HTR-8/SVneo (cell line): ENCODE results near the gene SLC2A14.
"Not testable (repeated sequence)": the region's sequence is repeated elsewhere in the genome, so short reads cannot be mapped to it uniquely, and the experiment has no call there.

ENCODE experiments used
- DNase-seq: peaks from one replicate; pipeline ENCODE4 v3.0.0; 2011; ENCODE audit warnings: low spot score, mixed read lengths; ENCODE audit not compliant: insufficient read length
- FAIRE-seq: peaks from 2 replicates; lab custom pipeline; 2011; peaks lifted over from hg19 to GRCh38; lab: Jason Lieb, UNC

SLC2A14 gene

DNA sequence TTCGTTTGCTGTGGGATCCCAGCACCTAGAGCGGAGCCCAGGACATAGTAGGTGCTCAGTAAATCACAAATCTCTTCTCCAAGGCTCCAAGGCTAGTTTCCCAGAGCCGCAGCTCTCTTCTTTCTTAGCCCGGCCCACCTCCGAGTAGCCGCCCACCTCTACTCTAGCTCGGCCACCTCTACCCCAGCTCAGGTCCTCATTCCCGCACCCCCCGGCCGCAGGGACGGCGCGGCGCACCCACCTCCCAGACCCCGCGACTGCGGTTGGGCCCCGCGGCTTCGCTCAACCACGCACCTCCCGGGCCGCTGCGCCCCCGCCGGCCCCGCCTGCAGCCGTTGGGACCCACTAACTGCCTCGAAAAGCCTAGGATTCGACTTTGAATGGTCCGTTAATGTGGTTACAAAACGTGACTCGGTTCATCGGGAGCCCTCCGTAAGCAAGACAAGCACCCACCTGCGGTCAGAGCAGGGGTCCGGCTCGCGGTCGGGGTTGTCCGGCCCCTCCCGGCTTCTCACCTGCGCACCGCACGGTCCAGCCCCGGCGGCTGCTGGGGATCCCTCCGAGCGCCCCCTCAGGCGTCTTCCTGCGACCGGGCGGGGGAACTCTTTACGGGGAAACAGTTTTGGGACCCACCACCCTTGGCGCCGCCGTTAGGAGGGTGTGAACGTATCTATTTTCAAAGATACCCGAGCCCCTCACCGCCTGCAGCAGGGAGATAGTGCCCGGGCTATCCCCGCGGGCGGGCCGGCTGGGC is at the start of gene SLC2A14:
Gene SLC2A14 (minus strand): TSS at position 350 of the 754 bp plus-strand sequence. CDS start 3,035 bp downstream, outside the sequence.
- no peak for DNase-seq
- peak; percentile 83 for FAIRE-seq

DNA sequence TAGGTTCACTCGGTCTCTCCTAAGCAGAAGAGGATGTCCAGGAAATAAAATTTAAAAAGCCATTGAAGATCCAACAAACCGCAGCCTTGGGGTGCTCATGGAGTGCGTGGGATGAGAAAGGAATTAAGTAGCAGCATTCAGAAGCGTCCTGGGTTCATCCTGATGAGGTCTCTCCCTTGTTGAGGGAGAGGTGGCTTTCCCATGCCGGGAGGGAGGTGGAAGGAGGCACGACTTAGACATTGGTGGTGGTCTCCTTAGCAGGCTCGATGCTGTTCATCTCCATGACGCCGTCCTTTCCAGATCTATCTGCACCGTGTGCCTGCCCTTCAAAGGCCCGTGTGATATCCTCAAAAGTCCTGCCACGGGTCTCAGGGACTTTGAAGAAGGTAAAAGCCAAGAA is 48.5 kb upstream of the SLC2A14 start:
- peak; percentile 96 for FAIRE-seq
- not testable (repeated sequence) for DNase-seq

GRCh38 chr12:7918268-7918590 is 45.5 kb upstream of the SLC2A14 start:
- not testable (repeated sequence) for DNase-seq, FAIRE-seq

- FAIRE-seq, result peak; percentile 89
- no peak for DNase-seq
These were observed 44.9 kb upstream of the SLC2A14 start for GRCh38 chr12:7917392-7918267.

DNA sequence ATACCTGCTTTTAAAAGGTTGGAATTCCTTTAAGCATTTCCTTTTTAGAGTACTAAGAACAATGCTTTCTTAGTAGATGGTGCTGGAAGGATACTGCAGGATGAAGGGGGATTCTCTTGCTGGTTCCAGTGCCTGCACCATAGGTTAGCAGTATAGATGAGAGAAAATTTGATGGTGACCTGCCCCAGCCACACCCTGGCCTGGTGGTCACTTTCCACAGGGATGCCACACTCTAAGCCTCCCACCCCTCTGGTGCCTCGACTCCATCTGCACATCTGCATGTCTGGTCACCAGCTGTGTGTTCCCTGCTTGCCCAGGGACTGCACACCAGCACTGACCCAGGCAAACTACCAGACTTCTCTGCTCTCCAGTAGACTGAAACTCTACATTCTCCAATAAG is 44.2 kb upstream of the SLC2A14 start:
- DNase-seq, result no peak
- FAIRE-seq, result peak; percentile 95

DNA sequence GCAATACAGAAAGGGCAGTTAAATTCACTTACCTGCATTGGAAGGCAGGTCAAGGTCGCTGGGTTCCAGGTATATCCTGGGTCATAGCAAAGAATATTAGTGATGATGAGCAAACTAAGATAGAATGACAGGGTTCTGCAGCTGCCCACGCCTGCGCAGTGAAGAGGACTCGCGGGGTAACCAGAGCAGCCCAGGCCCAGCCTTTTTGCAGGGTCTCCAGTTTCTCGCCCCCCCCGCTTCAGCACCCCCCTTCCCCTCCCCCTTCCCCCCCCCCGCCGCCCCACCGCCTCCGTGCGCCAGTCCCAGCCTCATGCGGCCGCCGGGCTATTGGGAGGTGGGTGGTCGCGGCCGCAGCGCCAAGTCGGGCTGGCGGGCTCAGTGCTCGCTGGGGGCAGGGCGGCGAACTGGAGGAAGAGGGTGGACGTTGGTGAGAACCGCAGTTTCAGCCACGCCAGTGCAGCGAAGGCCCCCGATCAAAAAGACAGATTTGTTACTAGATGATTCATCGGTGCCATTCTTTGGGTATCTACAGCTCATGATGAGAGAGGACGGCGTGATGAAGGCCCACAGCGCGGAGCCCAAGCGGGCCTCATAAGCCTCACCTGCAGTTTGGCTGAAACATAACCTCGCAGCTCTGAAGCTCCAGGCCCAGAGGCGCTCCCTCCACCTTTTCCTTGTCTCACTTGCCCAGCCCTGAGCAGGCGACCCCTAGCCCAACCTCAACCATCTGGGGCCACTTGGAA is 43.1 kb upstream of the SLC2A14 start:
- FAIRE-seq, result peak; percentile 92
- DNase-seq, result no peak

GRCh38 chr12:7910106-7910505 is 37.4 kb upstream of the SLC2A14 start:
- FAIRE-seq, DNase-seq: not testable (repeated sequence)

GRCh38 chr12:7907009-7907408 is 34.3 kb upstream of the SLC2A14 start:
- DNase-seq (peak; percentile 95), FAIRE-seq (no peak)

GRCh38 chr12:7906303-7906702 is 33.6 kb upstream of the SLC2A14 start:
- DNase-seq, FAIRE-seq: not testable (repeated sequence)

DNA sequence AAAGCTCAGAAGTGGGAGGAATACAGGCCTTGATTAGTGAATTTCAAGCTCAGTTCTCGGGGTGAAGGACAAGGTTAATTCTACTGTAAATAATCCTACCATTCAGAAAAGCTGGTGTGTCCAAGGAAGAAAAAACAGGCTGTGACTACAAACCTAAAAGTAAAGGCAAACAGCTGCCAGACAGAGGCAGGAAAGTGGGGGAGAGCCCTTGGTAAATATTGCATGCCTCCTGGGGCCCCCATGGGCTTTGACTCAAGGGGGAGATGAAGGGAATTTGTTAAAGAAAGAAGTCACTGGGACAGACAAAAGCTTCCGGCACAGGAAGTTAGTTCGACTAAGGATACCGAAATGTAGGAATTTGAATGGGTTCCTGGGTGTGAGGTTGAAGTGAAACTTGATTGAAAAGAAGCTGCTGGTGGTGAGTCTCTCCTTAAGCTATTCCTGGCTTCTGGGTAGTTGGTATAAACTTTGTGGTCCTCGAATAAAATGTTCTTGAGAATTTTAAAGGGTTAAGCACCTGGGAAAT is 32.9 kb upstream of the SLC2A14 start:
- FAIRE-seq, DNase-seq: not testable (repeated sequence)

DNA sequence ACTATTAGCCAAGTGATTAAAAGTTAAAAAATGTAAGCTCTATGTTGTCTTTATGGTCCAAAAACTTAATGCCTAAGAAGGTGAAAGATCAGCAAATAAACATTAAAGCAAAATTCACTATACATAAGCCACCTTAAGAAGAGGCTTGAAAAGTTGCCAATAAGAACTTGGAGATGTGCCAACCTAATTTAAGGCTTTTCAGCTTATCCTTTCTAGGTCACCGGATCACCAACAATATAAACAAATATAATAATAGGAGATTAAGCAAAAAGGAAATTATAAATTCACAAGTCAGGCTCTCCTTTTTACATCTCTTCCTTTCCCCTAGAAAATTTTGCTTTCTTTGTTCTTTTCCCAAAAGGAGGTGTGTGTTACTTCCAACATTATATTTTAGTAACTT is 32.4 kb upstream of the SLC2A14 start:
- DNase-seq (no peak), FAIRE-seq (peak; percentile 31)

DNA sequence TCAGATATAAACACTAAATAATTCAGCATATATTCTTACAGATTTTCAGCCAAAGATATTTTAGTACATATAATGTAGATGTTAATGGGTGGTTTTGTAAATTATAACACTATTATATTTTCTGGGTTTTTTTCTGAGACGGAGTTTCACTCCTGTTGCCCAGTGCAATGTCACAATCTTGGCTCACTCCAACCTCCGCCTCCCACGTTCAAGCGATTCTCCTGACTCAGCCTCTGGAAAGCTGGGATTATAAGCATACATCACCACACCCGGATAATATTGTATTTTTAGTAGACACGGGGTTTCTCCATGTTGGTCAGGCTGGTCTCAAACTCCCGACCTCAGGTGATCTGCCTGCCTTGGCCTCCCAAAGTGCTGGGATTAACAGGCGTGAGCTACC is 29.7 kb upstream of the SLC2A14 start:
- DNase-seq, FAIRE-seq: not testable (repeated sequence)

GRCh38 chr12:7899755-7900154 is 27.0 kb upstream of the SLC2A14 start:
- no peak for FAIRE-seq
- no peak for DNase-seq

DNA sequence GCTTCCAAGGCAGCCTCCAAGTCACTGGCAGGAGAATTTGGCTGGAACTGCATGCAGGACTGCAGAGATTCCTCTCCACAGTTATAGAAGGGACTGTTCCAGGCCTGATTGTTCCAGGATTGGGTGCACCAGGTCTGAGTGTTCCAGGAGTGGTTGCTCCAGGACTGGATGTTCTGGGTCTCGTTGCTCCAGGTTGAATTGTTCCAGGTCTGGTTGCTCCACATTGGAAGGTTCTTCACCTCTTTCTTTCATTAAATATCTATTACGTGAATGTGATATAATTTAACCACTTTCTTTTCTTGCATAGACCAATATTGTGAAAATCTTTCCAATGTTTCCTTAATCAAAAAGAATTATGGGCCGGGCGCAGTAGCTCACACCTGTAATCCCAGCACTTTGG is 24.0 kb upstream of the SLC2A14 start:
- FAIRE-seq, DNase-seq: not testable (repeated sequence)

DNA sequence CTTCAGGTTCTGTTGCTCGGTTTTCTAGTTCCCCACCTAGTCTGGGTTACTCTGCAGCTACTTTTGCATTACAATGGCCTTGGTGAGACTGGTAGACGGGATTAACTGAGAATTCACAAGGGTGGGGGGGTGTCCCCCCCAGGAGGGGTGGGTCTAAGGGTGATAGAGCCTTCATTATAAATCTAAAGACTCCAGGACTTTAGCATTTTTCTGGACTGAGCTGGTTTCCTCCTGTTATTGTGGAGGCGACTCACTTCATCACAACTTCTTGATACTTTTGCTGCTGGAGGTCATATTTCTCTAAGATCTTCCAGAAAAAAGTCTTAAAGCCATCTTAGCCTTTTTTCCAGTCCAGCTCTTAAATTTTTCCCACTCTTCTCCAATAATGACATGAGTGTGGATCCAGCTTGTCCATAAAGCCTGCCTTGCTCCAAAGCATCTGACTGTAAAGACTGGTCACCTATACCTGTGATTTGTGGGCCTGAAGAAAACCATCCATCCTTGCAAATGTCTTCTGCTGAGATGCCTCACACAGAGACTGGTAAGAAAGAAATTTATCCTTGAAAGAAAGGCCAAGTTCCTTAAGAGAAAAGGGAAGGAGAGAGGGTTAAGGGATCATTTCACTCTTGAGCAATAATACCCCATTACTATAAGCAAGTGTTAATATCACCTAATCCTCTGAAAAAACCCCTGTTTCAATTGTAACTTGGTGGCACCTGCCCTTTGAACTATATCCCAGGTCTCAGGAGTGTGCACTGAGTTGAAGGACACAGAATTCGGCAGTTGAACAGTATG is 19.7 kb upstream of the SLC2A14 start:
- FAIRE-seq, result peak; percentile 95
- no peak for DNase-seq

GRCh38 chr12:7884689-7885088 is 12.0 kb upstream of the SLC2A14 start:
- no peak for FAIRE-seq

GRCh38 chr12:7881736-7882120 is 9.0 kb upstream of the SLC2A14 start:
- DNase-seq, FAIRE-seq: not testable (repeated sequence)

More at GRCh38 chr12:7884689-7885088, 12.0 kb upstream of the SLC2A14 start:
- DNase-seq, result no peak

DNA sequence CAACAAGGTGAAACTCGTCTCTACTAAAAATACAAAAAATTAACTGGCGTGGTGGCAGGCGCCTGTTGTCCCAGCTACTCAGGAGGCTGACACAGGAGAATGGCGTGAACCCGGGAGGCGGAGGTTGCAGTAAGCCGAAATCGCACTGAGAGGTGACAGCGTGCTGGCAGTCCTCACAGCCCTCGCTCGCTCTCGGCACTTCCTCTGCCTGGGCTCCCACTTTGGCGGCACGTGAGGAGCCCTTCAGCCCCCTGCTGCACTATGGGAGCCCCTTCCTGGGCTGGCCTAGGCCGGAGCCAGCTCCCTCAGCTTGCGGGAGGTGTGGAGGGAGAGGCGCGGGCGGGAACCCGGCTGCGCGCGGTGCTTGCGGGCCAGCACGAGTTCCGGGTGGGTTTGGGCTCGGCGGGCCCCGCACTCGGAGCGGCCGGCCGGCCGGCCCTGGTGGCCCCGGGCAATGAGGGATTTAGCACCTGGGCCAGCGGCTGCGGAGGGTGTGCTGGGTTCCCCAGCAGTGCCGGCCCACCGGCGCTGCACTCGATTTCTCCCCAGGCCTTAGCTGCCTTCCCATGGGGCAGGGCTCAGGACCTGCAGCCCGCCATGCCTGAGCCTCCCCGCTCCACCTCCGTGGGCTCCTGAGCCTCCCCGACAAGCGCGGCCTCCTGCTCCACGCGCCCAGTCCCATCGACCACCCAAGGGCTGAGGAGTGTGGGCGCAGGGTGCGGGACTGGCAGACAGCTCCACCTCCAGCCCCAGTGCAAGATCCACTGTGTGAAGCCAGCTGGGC is 8.4 kb upstream of the SLC2A14 start:
- not testable (repeated sequence) for DNase-seq, FAIRE-seq

DNA sequence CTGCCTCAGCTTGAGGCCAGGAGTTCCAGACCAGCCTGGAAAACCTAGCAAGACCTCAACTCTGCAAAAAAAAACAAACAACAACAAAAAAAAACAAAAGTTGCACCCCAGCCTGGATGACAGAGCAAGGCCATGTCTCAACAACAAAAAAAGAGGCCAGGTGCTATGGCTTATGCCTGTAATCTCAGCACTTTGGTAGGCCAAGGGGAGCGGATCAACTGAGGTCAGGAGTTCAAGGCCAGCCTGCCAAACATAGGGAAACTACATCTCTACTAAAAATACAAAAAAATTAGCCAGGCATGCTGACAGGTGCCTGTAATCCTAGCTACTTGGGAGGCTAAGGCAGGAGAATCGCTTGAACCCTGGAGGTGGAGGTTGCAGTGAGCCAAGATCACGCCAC is 6.5 kb upstream of the SLC2A14 start:
- DNase-seq (no peak), FAIRE-seq (no peak)
